MM.1S (cell line): ENCODE data around the gene DSCAM.

ENCODE experiments used
- EZH2phosphoT487 ChIP-seq: fragments of 300-600 bp; sonication (generic); IDR thresholded peaks from 2 replicates; pipeline ENCODE4 v1.6.1; 2018; ENCODE audit warnings: antibody characterized with exemption, low read length
- TF ChIP-seq, protein P1 (sequence below): fragments of 300-600 bp; sonication (generic); IDR thresholded peaks from 2 replicates; pipeline ENCODE4 v1.5.1; 2016; ENCODE audit warnings: antibody characterized with exemption, low read length, mixed read lengths

DNA sequence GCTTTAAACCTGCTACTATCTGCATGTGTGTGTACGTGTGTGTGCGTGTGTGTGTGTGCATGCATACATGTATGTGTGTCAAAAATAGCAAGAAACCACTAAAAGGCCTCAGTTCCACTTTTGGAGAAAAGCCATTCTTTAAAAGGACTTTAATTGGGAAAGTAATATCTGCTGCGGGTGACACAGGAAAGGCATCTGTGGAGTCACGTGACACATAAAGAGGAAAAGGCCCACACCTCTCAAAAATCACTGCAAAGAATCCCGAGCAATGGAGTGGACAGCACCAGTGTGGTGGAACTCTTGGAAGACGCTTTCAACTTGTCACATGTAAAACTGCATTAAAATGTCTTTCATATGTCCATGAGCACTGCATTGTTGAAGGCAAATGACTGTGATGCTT is 63.6 kb downstream of the DSCAM start:
- TF ChIP-seq, protein P1, sequence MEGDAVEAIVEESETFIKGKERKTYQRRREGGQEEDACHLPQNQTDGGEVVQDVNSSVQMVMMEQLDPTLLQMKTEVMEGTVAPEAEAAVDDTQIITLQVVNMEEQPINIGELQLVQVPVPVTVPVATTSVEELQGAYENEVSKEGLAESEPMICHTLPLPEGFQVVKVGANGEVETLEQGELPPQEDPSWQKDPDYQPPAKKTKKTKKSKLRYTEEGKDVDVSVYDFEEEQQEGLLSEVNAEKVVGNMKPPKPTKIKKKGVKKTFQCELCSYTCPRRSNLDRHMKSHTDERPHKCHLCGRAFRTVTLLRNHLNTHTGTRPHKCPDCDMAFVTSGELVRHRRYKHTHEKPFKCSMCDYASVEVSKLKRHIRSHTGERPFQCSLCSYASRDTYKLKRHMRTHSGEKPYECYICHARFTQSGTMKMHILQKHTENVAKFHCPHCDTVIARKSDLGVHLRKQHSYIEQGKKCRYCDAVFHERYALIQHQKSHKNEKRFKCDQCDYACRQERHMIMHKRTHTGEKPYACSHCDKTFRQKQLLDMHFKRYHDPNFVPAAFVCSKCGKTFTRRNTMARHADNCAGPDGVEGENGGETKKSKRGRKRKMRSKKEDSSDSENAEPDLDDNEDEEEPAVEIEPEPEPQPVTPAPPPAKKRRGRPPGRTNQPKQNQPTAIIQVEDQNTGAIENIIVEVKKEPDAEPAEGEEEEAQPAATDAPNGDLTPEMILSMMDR: no peak
- no peak for TF ChIP-seq EZH2phosphoT487
